SK-N-SH (cell line): ENCODE measurements around the gene CDK14. TPM values are rescaled to one million over a fixed set of nuclear protein-coding genes. Genes with fewer than 3 reads are reported as not detected.
A peak's percentile ranks its signal among the peaks of the same experiment; 100 is the strongest.

Experiments
- CTCF ChIA-PET: fragments of 300-600, 350-600 bp; formaldehyde crosslinking; extraction: SDS; loops from one replicate; lab custom pipeline; 2021; lab: Yijun Ruan, JAX
- POLR2A ChIA-PET: fragments of 350-600 bp; sonication (Branson Sonifier 250); formaldehyde crosslinking; extraction: SDS; loops from one replicate; lab custom pipeline; 2020; ENCODE audit warnings: antibody characterized with exemption, inconsistent platforms; lab: Yijun Ruan, JAX
- DNase-seq: peaks from one replicate; pipeline ENCODE4 v3.0.0; 2012
- H2AFZ ChIP-seq: fragments of 200-600 bp; sonication (generic); 2 replicates; pipeline ENCODE4 v1.8.1; 2016; ENCODE audit warnings: antibody characterized with exemption, mild to moderate bottlenecking, low read depth
- H3F3A ChIP-seq: fragments of 200-600 bp; sonication (generic); replicated peaks from 2 replicates; pipeline ENCODE3; 2016; ENCODE audit warnings: antibody characterized with exemption, mild to moderate bottlenecking; ENCODE audit not compliant: insufficient read depth
- H3K27ac ChIP-seq, 2 experiments: fragments of 200-500 bp in 1 of 2; fragments of 200-600 bp in 1 of 2; sonication (Bioruptor generic) in 1 of 2; sonication (generic), shearing (Covaris generic) in 1 of 2; 2 replicates each; pipeline versions ENCODE4 v1.5.1 to v1.6.1; 2014 to 2016; ENCODE audit warnings: low read depth in 2 of 2, inconsistent platforms in 1 of 2, low read length in 1 of 2, mild to moderate bottlenecking in 1 of 2, mixed read lengths in 1 of 2
- H3K27me3 ChIP-seq: fragments of 200-600 bp; sonication (generic), shearing (Covaris generic); 2 replicates; pipeline ENCODE4 v1.6.1; 2016; ENCODE audit warnings: mixed run types; ENCODE audit not compliant: insufficient read depth
- H3K36me3 ChIP-seq, 2 experiments: fragments of 200-500 bp in 1 of 2; fragments of 200-600 bp in 1 of 2; sonication (Bioruptor generic) in 1 of 2; sonication (generic) in 1 of 2; replicated peaks in 1 of 2; 2 replicates each; pipeline versions ENCODE3 to v1.5.1; 2014 to 2016; ENCODE audit warnings: low read length in 1 of 2, mild to moderate bottlenecking in 1 of 2; ENCODE audit not compliant: insufficient read depth in 2 of 2, control insufficient read depth in 1 of 2
- H3K4me1 ChIP-seq, 2 experiments: fragments of 200-500 bp in 1 of 2; fragments of 200-600 bp in 1 of 2; sonication (Bioruptor generic) in 1 of 2; sonication (generic), shearing (Covaris generic) in 1 of 2; 2 replicates each; pipeline versions ENCODE4 v1.5.1 to v1.6.1; 2014 to 2016; ENCODE audit warnings: low read depth in 1 of 2, low read length in 1 of 2, mixed run types in 1 of 2; ENCODE audit not compliant: insufficient read depth in 2 of 2, control insufficient read depth in 1 of 2
- H3K4me2 ChIP-seq: fragments of 200-600 bp; sonication (generic), shearing (Covaris generic); 2 replicates; pipeline ENCODE4 v1.6.1; 2017; ENCODE audit warnings: mixed run types
- H3K4me3 ChIP-seq, 2 experiments: fragments of 200-500 bp in 1 of 2; fragments of 200-600 bp in 1 of 2; sonication (Bioruptor generic) in 1 of 2; sonication (generic), shearing (Covaris generic) in 1 of 2; 2 replicates each; pipeline versions ENCODE4 v1.5.1 to v1.8.1; 2014 to 2016; ENCODE audit warnings: low read depth in 2 of 2, inconsistent platforms in 1 of 2, low read length in 1 of 2, mild to moderate bottlenecking in 1 of 2, mixed read lengths in 1 of 2, moderate library complexity in 1 of 2
- H3K79me2 ChIP-seq: fragments of 200-600 bp; sonication (generic); 2 replicates; pipeline ENCODE4 v1.8.1; 2017; ENCODE audit warnings: mild to moderate bottlenecking; ENCODE audit not compliant: insufficient read depth
- H3K9ac ChIP-seq: fragments of 200-600 bp; sonication (generic); 2 replicates; pipeline ENCODE4 v1.6.1; 2017; ENCODE audit warnings: mixed run types
- H3K9me2 ChIP-seq: fragments of 200-600 bp; sonication (generic); 2 replicates; pipeline ENCODE4 v1.6.1; 2017; ENCODE audit warnings: mixed run types
- H3K9me3 ChIP-seq: fragments of 200-600 bp; sonication (generic); 2 replicates; pipeline ENCODE4 v1.6.1; 2017; ENCODE audit warnings: mixed run types, mild to moderate bottlenecking, moderate library complexity
- H4K20me1 ChIP-seq: fragments of 200-600 bp; sonication (generic); 2 replicates; pipeline ENCODE4 v1.6.1; 2017; ENCODE audit warnings: mild to moderate bottlenecking, mixed run types; ENCODE audit not compliant: insufficient read depth
- FOSL2 ChIP-seq: IDR thresholded peaks from 2 replicates; pipeline ENCODE4 v1.4.0; 2012; ENCODE audit warnings: low read depth, mild to moderate bottlenecking, moderate library complexity, borderline replicate concordance
- JUND ChIP-seq: IDR thresholded peaks from 2 replicates; pipeline ENCODE4 v1.4.0; 2012
- MEF2A ChIP-seq: IDR thresholded peaks from 2 replicates; pipeline ENCODE4 v1.4.0; 2012; ENCODE audit warnings: low read depth, borderline replicate concordance
- NFIC ChIP-seq: IDR thresholded peaks from 2 replicates; pipeline ENCODE4 v1.4.0; 2012; ENCODE audit warnings: borderline replicate concordance
- RAD21 ChIP-seq: IDR thresholded peaks from 2 replicates; pipeline ENCODE4 v1.6.1; 2012; ENCODE audit warnings: mild to moderate bottlenecking, low read length
- TAF1 ChIP-seq: IDR thresholded peaks from 2 replicates; pipeline ENCODE4 v1.6.1; 2012; ENCODE audit warnings: low read depth, mild to moderate bottlenecking, low read length, moderate library complexity, borderline replicate concordance
- TEAD4 ChIP-seq: IDR thresholded peaks from 2 replicates; pipeline ENCODE4 v1.4.0; 2012; ENCODE audit warnings: mild to moderate bottlenecking, borderline replicate concordance; ENCODE audit not compliant: insufficient read depth
- USF2 ChIP-seq: fragments of 150-350 bp; IDR thresholded peaks from 2 replicates; pipeline ENCODE4 v1.6.1; 2017; ENCODE audit warnings: antibody characterized with exemption, low read length, low read depth, borderline replicate concordance
- YY1 ChIP-seq: IDR thresholded peaks from 2 replicates; pipeline ENCODE4 v1.4.0; 2012; ENCODE audit warnings: low read depth, mild to moderate bottlenecking
- WGBS: methylation state at CpG from one replicate; pipeline ENCODE4 v1.1.6; 2017; ENCODE audit warnings: low lambda C conversion rate; 5-methylcytosine and 5-hydroxymethylcytosine counted together
- polyA plus RNA-seq, 3 experiments: library from polyadenylated mRNA; depleted of rRNA; stranded (reverse); fragments of >200 nt; gene quantifications; 2 replicates each; pipeline ENCODE4 v1.2.3, GENCODE V29; 2012
- TF ChIP-seq, protein P1 (sequence below): IDR thresholded peaks from 2 replicates; pipeline ENCODE4 v1.4.0; 2012; ENCODE audit warnings: low read depth

Gene CDK14
- polyA plus RNA-seq, 1 of the 3 experiments (the other 2 are of a cell fraction) = 13.9 TPM

DNA sequence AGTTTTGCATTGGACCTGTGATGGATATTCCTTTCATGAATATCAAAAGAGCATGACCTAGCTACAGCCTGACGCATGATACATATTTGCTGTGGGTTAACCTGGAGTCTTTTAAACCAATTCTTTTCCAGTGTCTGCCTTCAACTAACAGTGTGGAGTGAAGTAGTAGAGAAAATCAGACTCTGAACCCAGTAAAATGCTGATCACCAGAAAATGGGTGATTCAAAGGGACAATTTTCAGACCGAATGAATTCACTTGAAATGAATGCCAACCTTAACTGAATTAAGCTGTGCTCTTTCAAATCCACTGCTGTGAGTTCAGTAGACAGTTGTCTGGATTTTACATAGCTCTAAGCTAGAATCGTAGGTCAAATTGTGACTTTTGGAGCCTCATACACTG lies 123.0 kb downstream of the CDK14 start:
- H2AFZ ChIP-seq = no peak overlapping the region
- H3K9ac ChIP-seq = no peak overlapping the region
- H3F3A ChIP-seq = no peaks in the 10 kb centered on the region
- H4K20me1 ChIP-seq = peaks cover 24% of the 10 kb centered on the region; the same call in 1 of the 2 replicates
- no peaks in the 10 kb centered on the region for H3K27me3 ChIP-seq
- CTCF ChIA-PET = interaction anchor here (1.7 to 2.4 kb wide), 2 partner anchors 10 to 31 kb away, joined by 5 to 9 read pairs; no protein-coding TSS in a partner anchor
- no peaks in the 10 kb centered on the region for H3K9me2 ChIP-seq
- H3K4me1 ChIP-seq = peaks cover 5 to 9% of the 10 kb centered on the region in 2 experiments; a peak in 3 of 4 replicates
- H3K4me3 ChIP-seq = no peak overlapping the region
- TF ChIP-seq TEAD4 (no peak), NFIC (no peak), JUND (no peak), YY1 (no peak), USF2 (no peak), MEF2A (no peak), RAD21 (no peak), TAF1 (no peak)
- TF ChIP-seq, protein P1, sequence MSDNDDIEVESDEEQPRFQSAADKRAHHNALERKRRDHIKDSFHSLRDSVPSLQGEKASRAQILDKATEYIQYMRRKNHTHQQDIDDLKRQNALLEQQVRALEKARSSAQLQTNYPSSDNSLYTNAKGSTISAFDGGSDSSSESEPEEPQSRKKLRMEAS = no peak
- TF ChIP-seq, all 33 proteins: peak for 0
- peaks cover 71% of the 10 kb centered on the region for H3K79me2 ChIP-seq
- no peaks in the 10 kb centered on the region for H3K9me3 ChIP-seq
- no peak overlapping the region for H3K4me2 ChIP-seq
- no peak overlapping the region; a peak in 2 of 4 replicates for H3K27ac ChIP-seq
- peaks cover 0 to 6% of the 10 kb centered on the region in 2 experiments for H3K36me3 ChIP-seq
- DNase-seq = no peak
- POLR2A ChIA-PET = no interaction called here
- 75% methylated on average over 3 of the region's 3 CpGs for WGBS

DNA sequence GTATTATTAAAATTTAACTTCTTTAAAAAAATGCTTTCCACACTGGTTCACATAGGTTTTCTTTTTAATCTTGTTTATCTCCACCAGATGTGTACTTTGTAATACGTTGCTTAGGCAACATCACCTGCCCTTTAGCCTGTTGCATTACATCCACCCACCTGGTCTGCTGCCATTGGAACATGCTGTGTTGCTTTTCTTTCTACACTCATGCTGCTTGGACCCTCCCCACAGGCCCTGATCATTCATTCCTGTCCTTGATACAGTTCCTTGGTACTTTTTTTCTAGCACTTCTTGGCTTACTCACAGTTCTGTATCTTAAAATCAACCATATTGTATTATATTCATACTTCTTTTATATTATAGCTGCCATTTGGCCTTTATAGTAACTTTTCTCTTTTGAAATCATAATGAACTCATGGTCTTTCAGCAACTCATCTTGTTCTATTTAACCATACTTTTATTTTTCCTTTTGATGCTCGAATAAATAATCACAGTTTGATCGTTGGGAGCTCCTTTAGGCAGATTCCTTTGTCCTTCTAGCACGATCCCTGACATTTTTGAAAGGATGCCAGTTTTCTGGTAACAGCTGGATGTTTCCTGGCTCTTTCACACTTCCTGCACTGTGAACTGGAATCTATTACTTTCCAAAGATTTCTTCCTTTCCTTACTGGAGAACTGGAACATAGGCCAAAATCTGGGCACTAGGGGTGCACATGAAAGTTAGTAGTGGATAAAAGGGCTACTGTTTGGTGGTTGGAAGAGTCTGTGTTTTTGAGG lies 125.1 kb downstream of the CDK14 start:
- H3K79me2 ChIP-seq = peaks cover 73% of the 10 kb centered on the region
- CTCF ChIA-PET = interaction anchor here (1.1 to 2.0 kb wide), 4 partner anchors 7 to 92 kb away, joined by 3 to 7 read pairs (median 4); no protein-coding TSS in a partner anchor
- H3K4me3 ChIP-seq = no peak overlapping the region
- no peak for DNase-seq
- peaks cover 5 to 27% of the 10 kb centered on the region in 2 experiments; a peak in 3 of 4 replicates for H3K4me1 ChIP-seq
- POLR2A ChIA-PET = no interaction called here
- no peak overlapping the region for H3K4me2 ChIP-seq
- no peaks in the 10 kb centered on the region for H3K27me3 ChIP-seq
- peaks cover 0 to 4% of the 10 kb centered on the region in 2 experiments for H3K36me3 ChIP-seq
- no peak for TF ChIP-seq FOSL2
- TF ChIP-seq NFIC = peak; percentile 51; the same call in 1 of the 2 replicates
- H3K9me3 ChIP-seq = peaks cover 6% of the 10 kb centered on the region; the same call in 1 of the 2 replicates
- H3K27ac ChIP-seq = no peak overlapping the region; a peak in 1 of 4 replicates
- peaks cover under 1% of the 10 kb centered on the region for H3F3A ChIP-seq
- H3K9ac ChIP-seq = no peak overlapping the region
- no peaks in the 10 kb centered on the region for H3K9me2 ChIP-seq
- peaks cover 28% of the 10 kb centered on the region for H4K20me1 ChIP-seq
- 59% methylated on average over 4 of the region's 4 CpGs for WGBS
- H2AFZ ChIP-seq = no peak overlapping the region
